Inflammatory macrophage treated with lipopolysaccharide for 1 hour (primary cell): ENCODE results near the gene TCAIM.

Experiments used
- DNase-seq, 2 donors: peaks; one replicate each; pipeline ENCODE4 v3.0.0-alpha.2; 2020 to 2022

The TCAIM gene

GRCh38 chr3:44446929-44447328, 108.4 kb downstream of the TCAIM start:
- DNase-seq = no peak

- DNase-seq = no peak
Observed at GRCh38 chr3:44451441-44451840, 112.9 kb downstream of the TCAIM start.

DNA sequence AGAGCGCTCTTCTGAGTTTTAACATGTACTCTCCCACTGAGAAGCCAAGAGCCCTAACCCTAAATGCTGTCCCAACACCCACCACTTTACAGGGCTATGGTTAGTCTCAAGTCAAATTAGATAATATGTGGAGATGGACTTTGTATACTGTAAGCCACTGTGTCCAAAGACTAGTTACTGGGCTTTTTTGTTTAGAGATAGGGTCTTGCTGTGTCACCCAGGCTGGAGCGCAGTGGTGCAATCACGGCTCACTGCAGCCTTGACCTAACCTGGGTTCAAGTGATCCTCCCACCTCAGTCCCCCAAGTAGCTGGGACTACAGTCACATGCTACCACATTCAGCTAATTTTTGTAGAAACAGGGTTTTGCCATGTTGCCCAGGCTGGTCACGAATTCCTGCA, 115.7 kb downstream of the TCAIM start:
- DNase-seq = no peak

DNA sequence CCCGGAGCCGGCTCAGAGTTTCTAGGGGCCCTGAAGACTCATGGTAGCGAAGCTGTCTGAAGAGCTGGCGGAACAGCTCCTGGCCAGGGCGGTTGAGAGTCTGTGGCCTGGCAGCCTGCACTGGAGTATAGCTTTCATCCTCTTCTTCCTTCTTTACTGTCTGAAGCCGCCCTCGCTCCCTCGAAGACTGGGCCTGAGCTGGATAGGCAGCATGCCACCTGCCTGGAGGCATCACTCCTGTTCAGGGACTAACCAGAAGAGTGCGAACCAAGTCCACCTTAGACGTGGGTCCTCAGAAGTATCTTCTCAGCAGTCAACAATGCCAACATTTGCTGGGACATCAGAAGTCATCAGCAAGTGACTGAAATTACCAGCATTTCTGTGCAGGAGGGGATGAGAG, 116.8 kb downstream of the TCAIM start:
- DNase-seq = no peak
